22Rv1 (cell line): ENCODE results near the gene CHD2.

Experiments used
- H3K27ac ChIP-seq: fragments of 450-650 bp; 2 replicates; pipeline ENCODE4 v1.5.1; 2017
- ZFX ChIP-seq: fragments of 450-650 bp; IDR thresholded peaks from 2 replicates; pipeline ENCODE4 v1.6.1; 2017; ENCODE audit warnings: antibody characterized with exemption, borderline replicate concordance
- TF ChIP-seq, protein P1 (sequence below): fragments of 450-650 bp; IDR thresholded peaks from 2 replicates; pipeline ENCODE4 v1.5.1; 2017; ENCODE audit warnings: mild to moderate bottlenecking

The CHD2 gene

DNA sequence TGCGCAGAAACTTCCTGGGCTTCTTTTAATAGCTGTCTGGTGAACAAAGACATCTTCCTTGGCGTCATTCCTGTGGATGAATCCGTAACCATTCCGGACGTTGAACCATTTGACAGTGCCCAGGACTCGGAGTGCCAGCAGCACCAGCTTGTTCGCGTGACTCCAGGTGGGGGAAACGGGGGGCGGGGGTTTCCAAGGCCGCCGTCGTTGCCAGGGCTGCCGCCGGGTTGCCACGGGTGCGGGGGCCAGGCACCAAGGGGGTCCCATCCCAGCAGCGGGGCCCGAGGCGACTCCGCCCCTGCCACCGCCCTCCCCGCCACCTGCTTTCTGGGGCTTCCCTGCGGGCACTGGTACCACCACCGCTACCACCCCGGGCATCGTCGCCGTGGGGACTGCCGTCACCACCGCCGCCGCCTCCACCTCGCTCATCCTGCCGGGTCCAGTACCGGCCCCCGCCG is 166.1 kb downstream of the CHD2 start:
- TF ChIP-seq ZFX, result no peak
- TF ChIP-seq, protein P1, sequence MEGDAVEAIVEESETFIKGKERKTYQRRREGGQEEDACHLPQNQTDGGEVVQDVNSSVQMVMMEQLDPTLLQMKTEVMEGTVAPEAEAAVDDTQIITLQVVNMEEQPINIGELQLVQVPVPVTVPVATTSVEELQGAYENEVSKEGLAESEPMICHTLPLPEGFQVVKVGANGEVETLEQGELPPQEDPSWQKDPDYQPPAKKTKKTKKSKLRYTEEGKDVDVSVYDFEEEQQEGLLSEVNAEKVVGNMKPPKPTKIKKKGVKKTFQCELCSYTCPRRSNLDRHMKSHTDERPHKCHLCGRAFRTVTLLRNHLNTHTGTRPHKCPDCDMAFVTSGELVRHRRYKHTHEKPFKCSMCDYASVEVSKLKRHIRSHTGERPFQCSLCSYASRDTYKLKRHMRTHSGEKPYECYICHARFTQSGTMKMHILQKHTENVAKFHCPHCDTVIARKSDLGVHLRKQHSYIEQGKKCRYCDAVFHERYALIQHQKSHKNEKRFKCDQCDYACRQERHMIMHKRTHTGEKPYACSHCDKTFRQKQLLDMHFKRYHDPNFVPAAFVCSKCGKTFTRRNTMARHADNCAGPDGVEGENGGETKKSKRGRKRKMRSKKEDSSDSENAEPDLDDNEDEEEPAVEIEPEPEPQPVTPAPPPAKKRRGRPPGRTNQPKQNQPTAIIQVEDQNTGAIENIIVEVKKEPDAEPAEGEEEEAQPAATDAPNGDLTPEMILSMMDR, result no peak
- H3K27ac ChIP-seq, result no peak overlapping the region

DNA sequence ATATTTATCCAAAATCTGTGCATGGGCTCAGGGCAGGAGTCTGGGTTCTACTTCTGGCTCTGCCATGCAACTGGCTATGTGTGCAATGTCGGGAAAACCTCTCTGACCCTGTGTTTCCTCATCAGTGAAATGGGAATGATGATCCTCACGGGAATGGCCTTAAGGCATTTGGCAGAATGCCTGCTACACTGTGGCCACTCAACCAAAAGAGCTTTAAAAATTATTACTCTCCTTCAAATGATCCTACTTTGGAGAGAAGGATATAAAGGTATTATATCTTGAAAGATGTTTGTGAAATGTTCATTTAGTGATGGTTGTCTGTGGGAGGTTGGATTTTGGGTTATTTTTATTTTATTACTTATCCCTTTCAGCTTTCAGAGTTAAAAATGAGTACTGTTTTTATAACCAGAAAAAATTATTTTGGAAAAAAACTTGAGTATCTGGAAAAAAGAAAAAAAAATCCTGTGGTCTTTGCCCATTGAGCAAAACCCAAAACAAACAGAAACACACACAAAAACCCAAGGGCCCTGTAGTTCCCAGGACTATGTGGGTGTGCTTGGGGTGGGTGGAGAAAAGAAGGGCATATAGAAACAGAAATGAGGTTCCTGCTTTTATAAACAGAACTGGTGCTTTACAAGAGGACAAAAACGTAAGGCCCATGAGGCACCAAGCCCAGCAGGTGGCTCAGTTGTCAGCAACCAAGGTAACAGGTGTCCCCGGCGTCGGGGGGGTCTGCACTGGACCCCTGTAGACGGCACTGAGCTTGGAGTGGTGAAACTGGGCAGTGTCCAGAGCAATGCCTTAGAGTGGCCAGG is 166.9 kb downstream of the CHD2 start:
- TF ChIP-seq, protein P1, result no peak
- no peak overlapping the region for H3K27ac ChIP-seq

DNA sequence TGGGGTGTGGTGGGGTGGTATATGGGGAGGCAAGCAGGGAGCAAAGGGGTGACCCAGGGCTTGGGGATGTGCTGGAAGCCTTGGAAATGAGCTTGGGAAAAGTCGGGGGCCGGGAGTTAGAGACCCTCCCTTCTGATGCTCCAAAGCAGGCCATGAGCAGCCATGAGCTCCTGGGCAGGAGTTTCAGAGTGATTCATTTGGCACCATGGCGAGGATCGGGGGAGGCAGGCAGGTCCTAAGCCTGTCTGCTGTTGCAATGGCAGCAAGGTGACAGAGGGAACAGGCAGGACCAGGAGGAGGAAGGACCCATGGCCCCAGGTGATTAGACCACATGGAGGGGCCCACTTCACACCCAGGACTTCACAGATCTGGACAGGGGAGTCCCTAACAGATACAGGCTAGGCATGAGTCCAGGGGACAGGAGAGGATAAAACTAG is 167.5 kb downstream of the CHD2 start:
- TF ChIP-seq ZFX, result no peak
- TF ChIP-seq, protein P1, result no peak
- H3K27ac ChIP-seq, result no peak overlapping the region

DNA sequence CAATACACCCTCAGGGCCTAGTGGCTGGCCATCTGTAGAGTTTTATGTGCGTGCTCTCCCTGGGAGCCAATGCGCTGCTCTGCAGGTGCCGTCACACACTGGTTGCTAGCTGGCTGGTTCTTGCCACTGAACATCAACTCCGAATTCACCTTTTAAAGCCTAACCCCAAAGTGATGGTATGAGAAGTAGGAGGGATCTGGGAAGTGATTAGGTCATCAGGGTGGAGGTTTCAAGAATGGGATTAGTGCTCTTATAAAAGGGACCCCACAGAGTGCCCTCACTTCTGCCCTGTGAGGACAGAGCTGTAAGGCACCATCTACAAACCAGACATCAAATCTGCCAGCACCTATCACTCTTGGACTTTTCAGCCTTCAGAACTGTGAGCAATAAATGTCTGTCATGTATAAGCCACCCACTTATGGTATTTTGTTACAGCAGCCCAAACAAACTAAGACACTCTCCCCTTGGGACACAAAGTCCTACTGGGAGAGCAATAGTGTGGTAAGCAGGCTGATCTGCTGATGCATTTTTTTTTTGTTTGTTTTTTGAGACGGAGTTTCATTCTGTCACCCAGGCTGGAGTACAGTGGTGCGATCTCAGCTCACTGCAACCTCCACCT is 168.6 kb downstream of the CHD2 start:
- no peak for TF ChIP-seq ZFX
- TF ChIP-seq, protein P1, result no peak
- no peak overlapping the region for H3K27ac ChIP-seq

DNA sequence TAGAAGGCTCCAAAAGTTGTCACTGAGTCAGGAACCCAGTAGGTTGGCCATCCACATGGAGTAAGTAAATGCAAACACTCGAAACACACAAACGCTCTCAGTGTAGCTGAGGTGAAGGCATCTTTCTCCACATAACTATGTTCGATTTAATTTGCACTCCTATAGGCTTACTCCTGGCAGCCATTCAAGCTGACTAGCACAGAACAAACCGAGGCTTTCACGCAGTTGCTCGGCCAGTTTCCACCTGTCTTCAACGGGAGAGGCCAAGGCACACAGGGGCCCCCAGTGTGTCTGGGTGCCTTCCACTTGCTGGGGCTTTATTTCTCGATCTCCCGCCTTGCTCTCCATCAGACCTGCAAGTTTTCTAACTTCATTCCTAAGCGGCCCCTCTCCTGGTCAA is 170.0 kb downstream of the CHD2 start:
- TF ChIP-seq, protein P1, result no peak
- no peak for TF ChIP-seq ZFX

DNA sequence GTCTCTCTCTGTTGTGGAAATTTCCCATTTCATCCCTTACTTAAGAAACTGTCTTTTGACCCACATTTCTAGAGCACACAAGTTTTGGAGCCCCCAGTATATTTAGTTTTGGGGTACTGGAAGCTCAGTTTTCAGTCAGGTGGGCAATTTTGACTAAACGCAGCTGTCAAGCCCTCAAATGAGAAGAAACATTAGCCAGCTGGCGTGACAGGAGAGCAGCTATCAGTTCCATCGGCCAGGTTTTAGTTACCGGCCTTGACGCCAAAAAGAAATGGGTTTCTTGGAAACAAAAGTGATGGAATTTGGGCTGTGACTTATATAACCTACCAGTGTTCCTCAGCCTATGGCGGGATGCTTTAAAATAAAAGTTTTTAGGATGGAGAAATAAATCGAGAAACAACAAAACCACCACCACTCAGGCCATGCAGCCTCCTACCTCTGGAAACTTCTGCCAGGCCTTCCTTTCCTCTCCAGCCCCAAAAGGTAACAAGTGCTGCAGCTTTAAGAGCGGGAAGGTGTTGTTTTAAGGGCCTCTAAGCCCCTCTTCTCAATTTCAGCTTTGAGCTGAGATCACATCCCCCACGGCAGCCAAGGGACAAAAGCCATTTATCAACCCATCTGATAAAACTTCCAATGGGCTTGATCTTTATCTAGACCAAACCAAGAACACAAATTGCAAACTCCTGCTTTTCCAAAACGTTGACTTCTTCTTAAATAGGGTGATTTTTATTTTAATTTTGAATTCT is 170.6 kb downstream of the CHD2 start:
- TF ChIP-seq, protein P1, result no peak
- TF ChIP-seq ZFX, result no peak
- no peak overlapping the region for H3K27ac ChIP-seq

More for the DNA sequence above, 170.0 kb downstream of the CHD2 start:
- no peak overlapping the region for H3K27ac ChIP-seq
